Kidney tubule cell (primary cell): ENCODE data around the gene USP7.

Experiments
- DNase-seq: peaks from one replicate; pipeline ENCODE4 v3.0.0-alpha.2; 2018; ENCODE audit warnings: low spot score

Gene USP7

GRCh38 chr16:8951447-8952280 lies 12.0 kb downstream of the USP7 start:
- no peak for DNase-seq

GRCh38 chr16:8950580-8951077 lies 13.1 kb downstream of the USP7 start:
- DNase-seq, result peak; percentile 35

DNA sequence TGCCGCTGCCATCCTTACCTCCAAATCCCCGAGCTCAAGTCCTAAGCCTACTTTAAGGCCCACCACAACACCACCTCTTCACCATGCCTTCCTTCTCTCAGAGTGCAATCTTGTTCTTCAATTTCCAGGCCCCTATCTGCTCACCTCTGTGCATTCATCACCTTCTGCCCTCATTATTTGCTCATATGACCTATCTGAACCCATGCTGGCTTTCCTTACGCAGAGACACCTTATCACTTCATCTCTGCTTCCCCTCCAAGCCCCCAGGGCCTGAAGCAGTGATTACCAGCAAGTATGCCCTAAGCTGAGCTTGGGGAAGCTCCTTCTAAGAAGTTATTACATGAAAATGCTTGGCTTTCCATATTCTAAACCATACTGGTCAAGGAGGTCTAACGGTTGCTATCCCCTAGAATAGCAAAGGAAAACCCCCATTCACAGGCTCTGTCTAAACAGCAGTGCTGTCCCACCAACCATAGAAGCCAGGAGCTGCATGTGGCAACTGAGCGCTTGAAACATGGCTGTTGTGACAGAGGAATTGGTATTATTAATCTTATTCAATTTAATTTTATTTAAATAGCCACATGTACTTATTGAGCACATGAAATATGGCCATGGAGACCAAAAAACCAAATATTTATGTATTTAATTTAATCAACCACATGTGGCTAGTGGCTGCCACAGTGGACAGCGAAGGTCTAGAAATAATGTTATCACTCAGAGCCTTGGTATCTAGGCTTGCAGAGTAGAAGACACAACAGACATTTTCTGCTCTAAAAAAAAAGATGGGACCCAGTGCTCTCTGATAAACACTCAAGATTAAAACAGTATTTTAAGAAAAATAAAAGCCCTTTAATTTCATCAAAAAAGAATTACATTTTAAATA lies 13.9 kb downstream of the USP7 start:
- DNase-seq, result no peak

GRCh38 chr16:8948831-8949230 lies 14.9 kb downstream of the USP7 start:
- DNase-seq, result no peak

- no peak for DNase-seq
These were observed 15.6 kb downstream of the USP7 start for GRCh38 chr16:8948069-8948593.

GRCh38 chr16:8946544-8946943 lies 17.2 kb downstream of the USP7 start:
- no peak for DNase-seq

DNA sequence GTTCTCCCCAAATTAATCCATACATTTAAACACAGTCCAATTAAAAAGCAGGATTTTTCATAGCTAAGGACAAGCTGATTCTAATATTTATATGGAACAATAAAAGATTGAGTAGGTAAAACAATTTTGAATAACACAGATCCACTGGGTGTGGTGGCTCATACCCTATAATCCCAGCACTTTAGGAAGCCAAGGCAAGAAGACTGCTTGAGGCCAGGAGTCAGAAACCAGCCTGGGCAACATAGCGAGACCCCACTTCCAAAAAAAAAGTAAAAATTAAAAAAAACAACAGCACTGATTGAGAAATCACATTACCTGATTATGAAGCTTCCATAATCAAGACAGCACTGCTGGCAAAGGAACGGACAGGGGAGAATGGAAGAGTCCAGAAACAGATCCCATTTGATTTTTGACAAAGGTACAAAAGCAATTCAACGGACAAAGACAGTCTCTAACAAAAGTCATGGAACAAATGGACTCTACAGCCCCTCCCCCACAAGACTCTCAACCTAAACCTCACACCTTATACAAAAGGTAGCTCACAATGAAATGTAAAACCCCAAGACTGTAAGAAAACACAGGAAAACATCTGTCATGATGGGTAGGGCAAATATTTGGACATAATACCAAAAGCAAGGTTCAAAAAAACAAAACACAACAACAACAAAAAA lies 17.9 kb downstream of the USP7 start:
- DNase-seq, result no peak

DNA sequence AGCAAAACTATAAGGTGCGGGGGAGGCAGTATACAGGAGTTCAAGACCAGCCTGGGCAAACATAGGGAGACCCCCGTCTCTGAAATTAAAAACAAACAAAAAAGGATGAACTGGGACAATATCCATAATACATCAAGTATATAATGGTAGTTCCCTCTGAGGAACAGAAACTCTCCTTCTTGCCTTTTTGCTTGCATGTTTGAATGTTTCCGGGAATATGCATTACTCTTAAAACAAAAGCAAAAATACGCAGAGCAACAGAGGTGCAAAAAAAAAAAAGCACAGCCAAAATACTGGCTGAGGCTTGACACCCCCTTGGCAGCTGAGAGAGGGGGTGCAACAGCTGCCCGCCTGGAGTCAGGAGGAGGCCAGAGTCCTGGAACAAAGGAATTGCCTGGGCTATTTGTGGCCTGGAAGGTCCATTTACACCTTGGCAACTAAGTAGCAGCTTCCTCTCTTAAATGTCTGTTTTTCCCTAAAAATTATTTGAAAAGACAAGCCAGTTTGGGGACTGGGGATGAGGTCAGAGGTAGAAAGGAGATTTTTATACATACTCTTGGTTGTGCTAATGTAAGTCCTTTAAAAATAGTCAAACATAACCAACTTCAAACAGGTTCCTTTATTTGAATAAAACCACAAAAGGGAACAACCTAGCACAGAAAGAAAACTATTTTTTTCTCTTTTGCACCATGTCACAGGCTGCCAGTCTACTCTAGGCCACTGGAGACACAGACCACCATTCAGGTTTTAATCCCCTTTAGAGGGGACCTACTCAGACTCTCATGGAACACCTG lies 19.5 kb downstream of the USP7 start:
- DNase-seq, result no peak

- no peak for DNase-seq
These were observed 20.5 kb downstream of the USP7 start for GRCh38 chr16:8943001-8943763.

GRCh38 chr16:8941718-8942344 lies 21.9 kb downstream of the USP7 start:
- DNase-seq, result no peak

DNA sequence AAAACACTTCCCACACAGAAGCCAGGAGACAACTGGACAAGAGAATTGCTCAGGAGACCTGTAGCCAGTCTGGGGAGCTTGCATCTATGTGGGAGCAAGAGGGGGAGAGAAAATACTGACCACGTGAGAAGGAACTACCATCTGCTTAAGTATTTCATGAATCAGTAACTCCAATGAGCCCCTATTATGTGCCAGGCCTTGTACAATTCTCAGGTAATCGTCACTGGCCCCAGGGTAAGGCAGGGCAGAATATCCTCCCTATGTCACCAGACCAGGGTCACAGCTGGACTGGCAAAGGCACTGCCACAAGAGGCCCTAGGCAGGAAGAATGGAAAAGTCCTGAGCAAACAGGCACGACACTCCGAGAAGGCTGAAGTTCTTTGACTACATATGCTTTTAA lies 25.9 kb downstream of the USP7 start:
- DNase-seq, result peak; percentile 55

GRCh38 chr16:8936421-8936820 lies 27.3 kb downstream of the USP7 start:
- peak; percentile 81 for DNase-seq

DNA sequence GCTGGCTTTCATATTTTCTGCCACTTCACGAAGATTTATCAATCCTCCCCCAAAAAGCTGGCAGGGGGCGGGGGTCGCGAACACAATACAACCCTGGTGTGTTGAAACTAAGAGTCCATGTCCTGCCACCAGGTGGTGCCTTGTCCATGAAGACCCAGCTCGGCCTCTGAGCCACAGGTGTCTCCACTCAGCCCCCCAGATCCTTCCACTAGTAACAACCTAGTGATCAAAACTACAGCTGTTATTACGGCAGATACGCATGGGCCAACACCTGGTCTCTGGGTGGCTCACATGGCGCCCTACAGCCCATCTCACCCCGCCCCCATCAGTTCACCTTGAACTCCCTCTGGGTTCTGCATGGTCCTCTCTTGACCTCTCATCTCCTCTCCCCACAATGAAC lies 27.7 kb downstream of the USP7 start:
- DNase-seq, result no peak

DNA sequence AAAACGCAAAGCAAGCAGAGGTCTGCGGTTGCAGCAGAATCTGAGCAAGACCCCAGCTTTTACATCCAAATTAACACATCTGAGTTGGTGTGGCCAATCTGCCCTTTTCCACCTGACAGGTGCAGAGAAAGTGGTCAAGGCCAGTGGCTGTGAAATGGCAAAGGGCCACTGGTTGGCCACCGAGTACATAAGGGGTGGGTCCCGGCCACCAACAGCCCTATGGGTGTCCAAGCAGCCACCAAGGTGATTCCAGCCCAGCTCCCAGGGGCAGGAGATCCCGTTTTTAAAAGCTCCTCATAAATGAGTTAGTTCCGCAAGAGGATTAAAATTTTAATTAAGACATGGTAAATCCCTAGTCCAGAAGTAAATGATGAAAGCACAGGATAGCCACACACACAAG lies 29.1 kb downstream of the USP7 start:
- DNase-seq, result no peak

DNA sequence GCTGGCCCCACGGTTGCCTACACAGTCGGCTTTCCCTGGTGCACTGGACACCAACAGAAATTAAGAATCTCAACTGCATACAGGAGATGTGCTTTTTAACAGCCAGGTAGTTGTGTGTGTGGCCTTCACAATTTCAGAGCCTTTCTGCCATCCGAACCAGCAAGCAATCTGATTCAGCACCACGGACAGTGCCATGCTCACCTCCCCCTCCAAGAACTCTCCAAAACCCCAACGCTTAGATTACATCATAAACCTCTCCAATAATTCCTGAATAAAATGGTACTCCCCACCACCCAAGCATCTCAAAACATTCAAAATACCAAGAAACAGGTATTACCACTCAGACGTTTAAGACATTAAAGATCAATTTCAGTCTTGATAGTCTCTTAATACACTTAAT lies 31.8 kb downstream of the USP7 start:
- DNase-seq, result peak; percentile 40

DNA sequence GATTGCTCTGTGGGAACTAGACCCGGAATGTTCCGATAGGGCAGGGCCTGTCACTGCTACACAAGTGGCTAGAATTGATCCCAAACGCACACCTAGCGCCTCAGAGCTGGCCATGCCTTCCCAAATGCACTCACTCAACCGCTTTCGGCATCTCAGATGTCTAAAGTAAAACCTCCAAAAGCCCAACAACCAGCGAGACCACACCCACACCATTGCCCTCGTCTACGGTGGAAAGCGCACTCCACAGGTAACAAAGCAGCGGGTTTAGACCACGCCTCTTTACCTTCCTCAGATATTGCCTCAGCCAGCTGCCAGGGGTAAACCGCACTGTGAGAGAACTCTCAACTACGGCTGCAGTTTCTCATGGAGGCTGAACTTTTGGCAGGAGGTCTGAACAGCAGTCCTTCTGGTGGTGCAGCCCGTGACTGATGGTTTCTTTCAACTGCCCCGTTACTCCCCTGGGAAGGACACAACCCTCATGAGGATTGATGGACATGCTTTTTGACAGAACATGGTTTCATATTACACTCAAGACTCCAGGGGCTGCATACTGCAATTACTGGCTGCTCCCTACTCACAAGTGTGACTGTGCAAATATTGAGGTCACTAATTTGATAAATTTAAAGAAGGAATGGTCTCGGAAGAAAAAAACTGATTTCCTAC lies 34.5 kb downstream of the USP7 start:
- DNase-seq, result no peak

DNA sequence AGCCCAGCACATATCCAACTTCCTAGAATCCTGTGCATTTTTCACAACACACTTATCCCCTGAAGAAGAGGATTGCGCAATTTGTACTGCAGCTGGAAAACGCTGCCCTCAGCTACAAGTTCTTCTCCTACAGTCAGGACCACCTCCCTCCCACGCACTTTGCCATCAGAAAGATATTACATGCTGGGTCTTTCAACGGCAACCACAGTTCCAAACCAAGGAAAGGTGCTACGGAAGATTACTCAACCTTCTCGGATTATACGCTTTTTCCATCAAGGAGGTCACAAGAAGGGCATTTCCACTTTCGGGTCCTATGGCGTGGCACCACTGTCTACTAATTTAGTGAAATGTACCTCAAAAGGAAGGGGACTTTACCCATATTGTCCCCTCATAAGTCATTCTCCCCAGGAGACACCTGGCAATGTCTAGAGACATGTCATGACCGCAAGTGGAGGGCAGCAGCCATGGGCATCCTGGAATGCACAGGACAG lies 35.2 kb downstream of the USP7 start:
- DNase-seq, result no peak

DNA sequence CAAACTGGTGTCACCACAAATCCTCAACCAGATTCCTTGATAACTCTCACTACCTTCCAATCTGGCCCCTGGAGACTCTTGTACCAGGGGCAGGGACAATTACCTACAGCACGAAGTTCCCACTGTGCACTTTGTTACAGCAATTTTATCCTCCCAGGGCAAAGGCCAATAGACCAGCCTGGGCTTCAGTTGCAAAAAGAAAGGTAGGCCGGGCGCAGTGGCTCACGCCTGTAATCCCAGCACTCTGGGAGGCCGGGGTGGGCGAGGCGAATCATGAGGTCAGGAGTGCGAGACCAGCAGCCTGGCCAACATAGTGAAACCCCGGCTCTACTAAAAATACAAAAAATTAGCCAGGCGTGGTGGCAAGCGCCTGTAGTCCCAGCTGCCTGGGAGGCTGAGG lies 36.9 kb downstream of the USP7 start:
- DNase-seq, result no peak

- no peak for DNase-seq
These were observed 38.3 kb downstream of the USP7 start for GRCh38 chr16:8925455-8925854.
